Measurements from ENCODE around the gene ADAMTS17.

The ADAMTS17 gene

GRCh38 chr15:100029045-100029444 lies 312.7 kb downstream of the ADAMTS17 start:
- Histone ChIP-seq H3K4me3 (ENCODE audit: low read length, poor library complexity, severe bottlenecking) (no peak overlapping the region), H2AFZ (ENCODE audit: low read length) (no peak overlapping the region), H3K4me1 (ENCODE audit: insufficient read depth, low read length, poor library complexity, severe bottlenecking) (no peaks in the 10 kb centered on the region), H4K20me1 (ENCODE audit: insufficient read depth, low read length, poor library complexity, severe bottlenecking) (no peaks in the 10 kb centered on the region), H3K9me3 (ENCODE audit: insufficient read depth, low read depth, low read length) (no peaks in the 10 kb centered on the region; the same call in 1 of the 2 replicates), H3K4me2 (ENCODE audit: low read depth, low read length, poor library complexity, severe bottlenecking) (no peak overlapping the region), H3K9ac (ENCODE audit: low read depth, low read length, poor library complexity, severe bottlenecking) (no peak overlapping the region), H3F3A (ENCODE audit: low read depth) (no peaks in the 10 kb centered on the region), H3K9me2 (replicated peaks; ENCODE audit: low read depth, low read length) (no peaks in the 10 kb centered on the region), H3K79me2 (ENCODE audit: insufficient read depth, low read length) (no peaks in the 10 kb centered on the region), H3K27me3 (ENCODE audit: insufficient read depth, low read length, poor library complexity, severe bottlenecking) (no peaks in the 10 kb centered on the region), H3K36me3 (ENCODE audit: insufficient read depth, low read length) (no peaks in the 10 kb centered on the region)
- TF ChIP-seq, protein P1, sequence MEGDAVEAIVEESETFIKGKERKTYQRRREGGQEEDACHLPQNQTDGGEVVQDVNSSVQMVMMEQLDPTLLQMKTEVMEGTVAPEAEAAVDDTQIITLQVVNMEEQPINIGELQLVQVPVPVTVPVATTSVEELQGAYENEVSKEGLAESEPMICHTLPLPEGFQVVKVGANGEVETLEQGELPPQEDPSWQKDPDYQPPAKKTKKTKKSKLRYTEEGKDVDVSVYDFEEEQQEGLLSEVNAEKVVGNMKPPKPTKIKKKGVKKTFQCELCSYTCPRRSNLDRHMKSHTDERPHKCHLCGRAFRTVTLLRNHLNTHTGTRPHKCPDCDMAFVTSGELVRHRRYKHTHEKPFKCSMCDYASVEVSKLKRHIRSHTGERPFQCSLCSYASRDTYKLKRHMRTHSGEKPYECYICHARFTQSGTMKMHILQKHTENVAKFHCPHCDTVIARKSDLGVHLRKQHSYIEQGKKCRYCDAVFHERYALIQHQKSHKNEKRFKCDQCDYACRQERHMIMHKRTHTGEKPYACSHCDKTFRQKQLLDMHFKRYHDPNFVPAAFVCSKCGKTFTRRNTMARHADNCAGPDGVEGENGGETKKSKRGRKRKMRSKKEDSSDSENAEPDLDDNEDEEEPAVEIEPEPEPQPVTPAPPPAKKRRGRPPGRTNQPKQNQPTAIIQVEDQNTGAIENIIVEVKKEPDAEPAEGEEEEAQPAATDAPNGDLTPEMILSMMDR (conservative IDR thresholded peaks at IDR 0.05; ENCODE audit: low read length), result no peak
- TF ChIP-seq EZH2phosphoT487 (IDR thresholded peaks at IDR 0.05; ENCODE audit: borderline replicate concordance), result no peak

- no peak overlapping the region for H3K9ac ChIP-seq (ENCODE audit: low read depth, low read length, poor library complexity, severe bottlenecking)
- H2AFZ ChIP-seq (ENCODE audit: low read length), result no peak overlapping the region
- H3K4me1 ChIP-seq (ENCODE audit: insufficient read depth, low read length, poor library complexity, severe bottlenecking), result no peaks in the 10 kb centered on the region
- H3K79me2 ChIP-seq (ENCODE audit: insufficient read depth, low read length), result no peaks in the 10 kb centered on the region
- H3K4me2 ChIP-seq (ENCODE audit: low read depth, low read length, poor library complexity, severe bottlenecking), result no peak overlapping the region
- H3K9me2 ChIP-seq (replicated peaks; ENCODE audit: low read depth, low read length), result no peaks in the 10 kb centered on the region
- H4K20me1 ChIP-seq (ENCODE audit: insufficient read depth, low read length, poor library complexity, severe bottlenecking), result no peaks in the 10 kb centered on the region
- H3K27me3 ChIP-seq (ENCODE audit: insufficient read depth, low read length, poor library complexity, severe bottlenecking), result no peaks in the 10 kb centered on the region
- TF ChIP-seq, protein P1 (conservative IDR thresholded peaks at IDR 0.05; ENCODE audit: low read length), result no peak
- no peak for TF ChIP-seq EZH2phosphoT487 (IDR thresholded peaks at IDR 0.05; ENCODE audit: borderline replicate concordance)
- H3K9me3 ChIP-seq (ENCODE audit: insufficient read depth, low read depth, low read length), result no peaks in the 10 kb centered on the region; the same call in 1 of the 2 replicates
- no peaks in the 10 kb centered on the region for H3K36me3 ChIP-seq (ENCODE audit: insufficient read depth, low read length)
- H3K4me3 ChIP-seq (ENCODE audit: low read length, poor library complexity, severe bottlenecking), result no peak overlapping the region
- no peaks in the 10 kb centered on the region for H3F3A ChIP-seq (ENCODE audit: low read depth)
Observed at GRCh38 chr15:100026041-100026440, 315.7 kb downstream of the ADAMTS17 start.

- no peaks in the 10 kb centered on the region for H3K27me3 ChIP-seq (ENCODE audit: insufficient read depth, low read length, poor library complexity, severe bottlenecking)
Observed at GRCh38 chr15:100022806-100023205, 319.0 kb downstream of the ADAMTS17 start.

More at GRCh38 chr15:100022806-100023205, 319.0 kb downstream of the ADAMTS17 start:
- H3K36me3 ChIP-seq (ENCODE audit: insufficient read depth, low read length), result no peaks in the 10 kb centered on the region
- no peaks in the 10 kb centered on the region for H4K20me1 ChIP-seq (ENCODE audit: insufficient read depth, low read length, poor library complexity, severe bottlenecking)
- no peaks in the 10 kb centered on the region for H3F3A ChIP-seq (ENCODE audit: low read depth)
- H3K79me2 ChIP-seq (ENCODE audit: insufficient read depth, low read length), result no peaks in the 10 kb centered on the region
- no peak overlapping the region for H2AFZ ChIP-seq (ENCODE audit: low read length)
- no peak overlapping the region for H3K4me2 ChIP-seq (ENCODE audit: low read depth, low read length, poor library complexity, severe bottlenecking)
- no peaks in the 10 kb centered on the region for H3K9me2 ChIP-seq (replicated peaks; ENCODE audit: low read depth, low read length)
- no peak for TF ChIP-seq EZH2phosphoT487 (IDR thresholded peaks at IDR 0.05; ENCODE audit: borderline replicate concordance)
- TF ChIP-seq, protein P1 (conservative IDR thresholded peaks at IDR 0.05; ENCODE audit: low read length), result no peak
- no peak overlapping the region for H3K9ac ChIP-seq (ENCODE audit: low read depth, low read length, poor library complexity, severe bottlenecking)
- H3K4me1 ChIP-seq (ENCODE audit: insufficient read depth, low read length, poor library complexity, severe bottlenecking), result no peaks in the 10 kb centered on the region
- H3K9me3 ChIP-seq (ENCODE audit: insufficient read depth, low read depth, low read length), result no peaks in the 10 kb centered on the region; the same call in 1 of the 2 replicates
- H3K4me3 ChIP-seq (ENCODE audit: low read length, poor library complexity, severe bottlenecking), result no peak overlapping the region
